HG03139 (cell line): ENCODE data around the gene MATK.
"Not testable (repeated sequence)": the region's sequence is repeated elsewhere in the genome, so short reads cannot be mapped to it uniquely, and the experiment has no call there.

ENCODE experiments used
- ATAC-seq: cut with Tn5 transposase; IDR thresholded peaks from one replicate; pipeline ENCODE4 v1.9.1; 2021; ENCODE audit not compliant: unreplicated experiment

The MATK gene

DNA sequence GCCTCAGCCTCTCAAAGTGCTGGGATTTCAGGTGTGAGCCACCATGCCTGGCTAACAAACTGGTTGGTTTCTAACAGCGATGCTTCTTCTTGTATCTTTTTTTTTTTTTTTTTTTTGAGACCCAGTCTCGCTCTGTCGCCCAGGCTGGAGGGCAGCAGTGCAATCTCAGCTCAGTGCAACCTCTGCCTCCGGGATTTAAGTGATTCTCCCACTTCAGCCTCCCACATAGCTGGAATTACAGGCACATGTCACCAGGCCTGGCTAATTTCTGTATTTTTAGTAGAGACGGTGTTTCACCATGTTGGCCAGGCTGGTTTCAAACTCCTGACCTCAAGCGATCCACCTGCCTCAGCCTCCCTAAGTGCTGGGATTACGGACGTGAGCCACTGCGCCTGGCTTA is 30.0 kb upstream of the MATK start:
- ATAC-seq: not testable (repeated sequence)

DNA sequence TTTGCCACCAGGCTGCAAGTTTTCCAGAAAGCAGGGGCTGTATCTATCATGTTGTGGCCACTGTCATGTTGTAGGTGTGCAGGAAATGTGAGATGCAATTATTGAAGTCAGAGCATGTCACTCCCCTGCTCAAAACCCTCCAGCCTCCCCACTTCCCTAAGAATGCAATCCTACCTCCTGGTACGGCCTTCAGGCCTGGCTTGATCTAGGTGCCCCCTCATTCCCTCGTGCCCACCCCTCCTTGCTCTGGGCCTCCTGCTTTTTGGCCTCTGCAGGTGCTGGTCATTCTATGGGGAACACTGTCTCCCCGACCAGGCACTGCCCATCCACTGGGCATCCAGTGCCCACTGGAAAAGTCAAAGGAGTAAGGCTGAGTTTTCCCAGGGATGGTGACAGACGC is 28.5 kb upstream of the MATK start:
- no peak for ATAC-seq

DNA sequence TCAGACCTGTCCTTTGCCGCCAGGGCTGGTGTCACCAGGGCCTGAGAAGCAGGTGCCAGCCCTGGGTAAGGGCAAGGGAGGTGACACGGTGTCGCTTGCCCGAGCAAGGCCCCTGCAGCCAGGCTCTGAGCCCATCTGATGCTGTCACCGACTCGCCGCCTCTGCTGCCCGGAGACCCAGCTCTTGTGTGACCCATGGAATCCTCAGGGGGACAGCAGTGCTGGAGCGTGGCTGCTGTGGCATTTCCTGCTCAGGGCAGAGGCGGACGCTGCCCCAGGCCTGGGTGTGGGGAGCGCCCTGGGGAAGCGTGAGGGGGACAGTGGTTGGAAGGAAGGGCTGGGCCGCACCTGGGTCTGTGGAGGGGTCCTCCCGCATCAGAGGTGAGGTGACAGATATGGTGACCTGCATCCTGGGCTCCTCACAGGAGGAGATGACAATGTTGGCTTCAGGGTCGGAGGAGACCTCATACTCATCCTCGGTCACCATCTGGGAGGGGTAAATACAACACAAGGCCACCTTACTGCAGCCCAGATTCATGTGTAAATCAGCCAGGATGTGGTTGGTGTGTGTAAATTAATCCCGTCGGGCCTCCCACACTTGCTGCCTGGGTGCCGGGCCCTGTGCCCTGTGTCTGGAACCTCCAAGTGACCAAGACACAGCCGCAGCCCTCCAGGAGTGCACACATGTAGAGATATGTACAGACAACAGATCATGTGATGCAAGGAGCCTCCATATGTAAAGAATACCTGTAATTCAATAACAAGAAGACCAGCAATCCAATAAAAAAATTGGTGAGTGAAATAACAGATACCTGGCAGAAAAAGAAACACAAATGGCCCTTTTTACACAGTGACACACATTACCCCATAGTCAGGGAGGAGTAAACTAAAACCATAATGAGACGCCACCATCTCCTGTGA is 27.6 kb upstream of the MATK start:
- ATAC-seq: no peak

DNA sequence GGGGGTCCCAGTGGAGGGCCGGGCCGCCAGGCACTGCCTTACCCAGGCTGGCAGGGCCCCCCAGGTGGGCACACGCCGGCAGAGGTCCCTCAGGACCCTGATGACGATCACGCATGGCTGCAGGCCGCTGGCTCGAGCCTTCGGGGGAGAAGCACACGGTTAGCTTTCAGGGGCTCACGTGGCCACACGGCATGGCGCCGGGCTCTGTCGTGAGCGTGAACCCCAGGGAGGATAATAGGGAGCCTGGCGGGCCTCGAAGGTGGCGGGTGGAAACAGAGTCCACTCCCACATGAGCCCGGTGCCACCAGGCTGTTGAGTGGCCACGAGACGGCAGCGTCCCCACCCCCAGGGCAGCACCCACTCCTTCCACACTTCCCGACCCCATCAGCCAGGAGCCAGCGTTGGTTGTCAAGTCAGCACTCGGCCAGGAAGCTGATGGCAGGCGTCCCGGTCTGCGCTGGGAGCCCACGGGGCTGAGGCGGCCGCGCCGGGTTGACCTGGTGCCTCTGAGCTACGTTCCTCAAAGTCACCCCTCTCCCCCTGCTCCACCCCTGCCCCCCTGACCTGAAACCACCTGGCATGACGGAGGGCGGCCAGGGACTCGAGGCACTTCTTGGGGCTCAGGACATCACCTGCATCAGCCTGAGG is 24.7 kb upstream of the MATK start:
- ATAC-seq: no peak

DNA sequence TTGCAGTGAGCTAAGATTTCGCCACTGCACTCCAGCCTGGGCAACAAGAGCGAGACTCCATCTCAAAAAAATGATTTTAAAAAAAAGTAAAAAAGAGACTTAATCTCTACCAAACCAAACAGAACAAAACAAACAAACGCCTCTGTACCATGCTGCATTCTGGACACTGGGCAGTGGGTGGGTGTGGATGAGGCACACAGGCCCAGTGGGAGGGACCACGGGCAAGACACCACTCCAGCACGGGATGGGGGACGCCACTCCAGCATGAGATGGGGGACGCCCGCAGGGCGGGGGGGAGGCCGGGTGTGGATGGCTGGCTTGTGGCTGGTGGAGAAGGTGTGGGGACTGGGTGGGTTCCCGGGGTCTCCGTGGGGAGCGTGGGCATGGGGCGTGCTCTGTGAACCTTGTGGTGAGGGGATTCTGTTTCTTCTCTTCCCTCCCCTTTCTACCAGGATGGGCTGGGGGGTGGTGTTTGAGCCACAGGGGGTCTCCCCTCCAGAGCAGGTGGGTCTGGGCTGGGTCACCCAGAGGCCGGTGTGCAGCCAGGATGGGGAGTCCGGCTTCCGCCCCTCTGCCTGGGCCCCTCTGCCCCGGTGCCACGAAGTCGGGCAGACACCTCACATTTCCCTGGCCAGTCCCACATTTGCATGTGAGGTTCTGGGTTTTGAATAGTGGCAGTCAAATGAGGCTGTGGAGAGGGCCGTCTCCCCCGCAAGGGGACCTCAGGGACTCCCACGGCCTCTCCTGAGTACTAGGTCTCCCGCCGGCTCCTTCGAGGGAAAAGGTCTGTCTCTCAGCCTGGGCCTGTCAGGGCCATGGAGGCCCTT is 23.9 kb upstream of the MATK start:
- no peak for ATAC-seq

DNA sequence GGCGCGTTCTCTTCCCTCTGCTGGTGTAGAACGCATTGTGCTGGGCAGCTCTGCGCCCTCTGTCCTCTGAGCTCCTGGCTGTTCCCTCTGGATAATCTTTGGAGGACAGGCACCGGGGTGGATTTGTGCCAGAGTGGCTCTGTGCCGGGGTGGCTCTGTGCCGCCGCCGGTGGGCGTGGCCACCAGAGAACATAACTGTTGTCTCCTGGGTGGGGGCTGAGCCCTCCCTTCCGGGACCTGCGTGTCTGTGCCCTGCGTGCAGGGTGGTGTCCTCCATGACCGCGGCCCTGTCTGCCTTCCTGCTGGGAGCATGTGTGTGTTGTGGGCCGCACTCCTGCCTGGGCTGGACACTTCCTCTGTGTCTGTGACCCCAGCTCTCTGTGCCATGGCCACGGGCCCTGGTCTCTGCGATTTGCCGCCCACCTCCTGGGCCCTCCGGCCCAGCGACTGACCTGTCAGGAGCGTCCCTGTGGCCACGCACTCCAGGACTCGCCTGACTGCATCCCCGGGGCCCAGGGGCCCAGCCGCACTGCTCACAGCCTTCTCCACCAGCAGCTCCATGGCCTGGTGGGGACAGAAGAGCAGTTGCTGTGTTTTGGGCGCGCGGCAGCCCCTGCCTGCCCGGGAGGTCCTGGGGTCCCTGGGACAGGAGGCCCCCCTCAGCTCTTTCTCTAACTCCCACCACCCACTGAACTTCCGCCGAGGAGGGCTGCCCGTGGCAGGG is 22.4 kb upstream of the MATK start:
- ATAC-seq: no peak

DNA sequence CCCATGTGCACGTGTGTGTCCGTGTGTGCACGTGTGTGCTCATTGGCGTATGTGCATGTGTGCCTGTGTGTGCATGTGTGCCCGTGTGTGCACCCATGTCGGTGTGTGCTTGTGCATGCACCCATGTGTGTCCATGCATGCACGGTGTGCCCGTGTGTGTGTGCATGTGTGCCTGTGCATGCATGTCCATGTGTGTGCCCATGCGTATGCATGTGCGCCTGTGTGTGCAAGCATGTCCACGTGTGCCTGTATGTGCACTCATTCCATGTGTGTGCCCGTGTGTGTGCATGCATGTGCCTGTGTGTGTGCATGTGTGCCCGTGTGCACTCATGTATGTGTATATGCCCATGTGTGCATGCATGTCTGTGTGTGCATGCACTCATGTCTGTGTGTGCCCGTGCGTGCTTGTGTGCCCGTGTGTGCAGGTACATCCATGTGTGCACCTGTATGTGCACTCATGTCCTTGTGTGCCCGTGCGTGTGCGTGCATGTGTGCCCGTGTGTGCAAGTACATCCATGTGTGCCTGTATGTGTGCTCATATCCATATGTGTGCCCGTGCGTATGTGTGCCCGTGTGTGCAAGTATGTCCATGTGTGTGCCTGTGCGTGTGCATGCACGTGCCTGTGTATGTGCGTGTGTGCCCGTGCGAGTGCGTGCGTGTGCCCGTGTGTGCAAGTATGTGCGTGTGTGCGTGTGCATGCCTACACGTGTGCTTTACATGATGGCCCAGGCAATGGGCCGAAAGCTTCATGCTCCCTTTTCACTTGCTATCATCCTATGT is 21.6 kb upstream of the MATK start:
- no peak for ATAC-seq

DNA sequence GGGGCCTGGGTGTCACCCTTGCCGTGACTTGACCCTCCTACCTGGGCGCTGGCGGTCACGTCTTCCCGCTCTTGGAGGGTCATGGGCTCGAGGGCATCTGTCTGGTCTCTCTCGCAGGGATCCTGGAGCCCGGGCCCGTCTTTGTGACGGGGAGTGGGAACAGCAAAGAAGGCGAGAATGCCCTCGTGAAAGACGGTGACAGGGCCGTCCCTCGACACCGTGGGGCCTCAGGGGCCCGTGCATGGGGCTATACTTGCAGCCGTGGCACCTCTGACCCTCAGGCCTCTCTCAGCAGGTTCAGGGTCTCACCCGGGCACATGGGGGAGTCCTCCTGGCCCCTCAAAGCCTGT is 20.9 kb upstream of the MATK start:
- no peak for ATAC-seq

DNA sequence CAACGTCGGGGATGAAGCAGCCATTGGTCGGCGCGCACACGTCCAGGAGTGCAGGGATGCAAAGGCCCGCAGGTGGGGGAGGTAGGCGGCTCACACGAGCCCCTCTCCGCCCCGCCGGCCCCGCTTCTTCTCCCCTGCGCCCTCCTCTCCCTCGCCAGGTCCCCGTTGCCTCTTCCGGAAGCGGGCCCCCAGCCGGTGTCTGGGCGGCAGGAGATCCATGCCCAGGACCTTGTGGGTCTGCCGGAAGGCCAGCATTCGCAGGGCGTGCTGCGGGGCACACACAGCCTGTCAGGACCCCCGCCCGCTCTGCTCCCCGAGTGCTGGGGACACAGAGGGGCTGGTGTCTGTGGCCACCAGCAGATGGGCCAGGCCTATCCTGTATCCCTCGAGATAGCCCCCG is 19.7 kb upstream of the MATK start:
- ATAC-seq: no peak

DNA sequence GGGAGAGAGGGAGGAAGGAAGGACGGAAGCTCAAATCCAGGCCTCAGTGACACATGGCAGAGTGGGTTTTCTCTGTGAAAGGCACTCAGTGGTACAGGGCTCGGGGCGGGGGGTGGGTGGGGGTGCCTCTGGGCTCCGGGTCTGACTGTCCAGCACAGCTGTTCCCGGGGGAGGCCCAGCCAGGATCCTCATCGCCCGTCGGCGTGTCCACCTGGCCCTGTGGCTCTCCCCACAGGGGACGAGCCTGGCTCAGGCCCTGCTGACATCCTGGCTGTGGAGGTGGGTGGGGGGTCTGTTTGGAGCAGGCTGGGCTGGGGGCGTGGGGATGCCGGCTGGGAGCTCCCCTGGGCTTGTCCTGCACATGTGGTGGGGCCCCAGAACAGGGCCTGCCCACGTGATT is 18.2 kb upstream of the MATK start:
- ATAC-seq: no peak

DNA sequence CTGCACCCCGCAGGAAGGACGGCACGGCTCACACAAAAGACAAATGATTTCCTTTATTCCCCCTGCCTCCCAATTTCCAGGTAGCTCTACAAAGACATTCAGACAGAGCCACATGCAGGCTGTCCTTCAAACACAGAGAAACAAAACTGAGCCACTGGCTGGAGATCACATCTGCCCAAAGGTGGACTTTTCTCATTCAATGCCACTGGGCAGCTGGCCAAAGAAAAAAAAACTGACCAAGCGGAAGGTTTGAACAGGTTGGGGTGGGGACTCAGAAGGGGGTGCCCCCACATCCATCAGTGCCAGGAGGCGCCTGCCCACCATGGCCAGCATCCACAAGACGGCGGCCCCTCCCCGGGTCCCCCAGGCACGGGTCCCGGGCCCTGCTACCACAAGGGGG is 17.8 kb upstream of the MATK start:
- ATAC-seq: no peak

DNA sequence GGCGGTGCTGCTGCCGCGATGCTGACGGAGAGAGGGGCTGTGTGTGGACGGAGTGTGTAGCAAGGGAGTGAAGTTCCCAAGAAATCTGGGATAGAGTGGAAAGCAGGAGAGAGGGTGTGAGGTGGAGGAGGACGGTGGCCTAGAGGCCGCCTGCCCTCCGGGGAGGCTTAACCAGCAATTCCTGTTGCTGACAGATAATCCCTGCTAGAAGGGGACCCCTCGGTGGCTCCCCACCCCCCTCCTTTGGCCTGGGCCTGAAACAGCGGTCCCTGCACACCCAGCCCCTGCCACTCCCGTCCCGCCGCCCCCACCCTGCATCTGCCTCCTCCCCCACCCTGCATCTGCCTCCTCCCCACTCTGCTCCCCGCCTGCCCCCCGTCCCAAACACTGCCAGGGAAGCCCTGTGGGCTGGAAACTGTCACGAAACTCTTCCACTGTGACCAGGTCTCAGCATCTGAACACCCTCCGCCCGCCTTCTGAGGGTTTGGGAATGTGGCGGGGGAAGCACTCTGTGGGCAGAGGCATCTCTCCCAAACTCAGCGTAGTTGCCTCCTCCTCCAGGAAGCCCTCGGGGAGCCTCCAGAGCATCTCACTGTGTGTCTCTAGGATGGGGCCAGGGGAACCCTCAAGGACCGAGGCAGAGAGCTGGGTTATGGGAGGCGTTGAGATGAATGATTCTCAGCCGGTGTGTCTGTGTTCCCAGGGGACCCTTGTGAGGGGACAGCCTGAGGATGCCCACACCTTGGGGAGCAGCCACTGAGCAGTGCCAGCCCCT is 17.1 kb upstream of the MATK start:
- no peak for ATAC-seq

DNA sequence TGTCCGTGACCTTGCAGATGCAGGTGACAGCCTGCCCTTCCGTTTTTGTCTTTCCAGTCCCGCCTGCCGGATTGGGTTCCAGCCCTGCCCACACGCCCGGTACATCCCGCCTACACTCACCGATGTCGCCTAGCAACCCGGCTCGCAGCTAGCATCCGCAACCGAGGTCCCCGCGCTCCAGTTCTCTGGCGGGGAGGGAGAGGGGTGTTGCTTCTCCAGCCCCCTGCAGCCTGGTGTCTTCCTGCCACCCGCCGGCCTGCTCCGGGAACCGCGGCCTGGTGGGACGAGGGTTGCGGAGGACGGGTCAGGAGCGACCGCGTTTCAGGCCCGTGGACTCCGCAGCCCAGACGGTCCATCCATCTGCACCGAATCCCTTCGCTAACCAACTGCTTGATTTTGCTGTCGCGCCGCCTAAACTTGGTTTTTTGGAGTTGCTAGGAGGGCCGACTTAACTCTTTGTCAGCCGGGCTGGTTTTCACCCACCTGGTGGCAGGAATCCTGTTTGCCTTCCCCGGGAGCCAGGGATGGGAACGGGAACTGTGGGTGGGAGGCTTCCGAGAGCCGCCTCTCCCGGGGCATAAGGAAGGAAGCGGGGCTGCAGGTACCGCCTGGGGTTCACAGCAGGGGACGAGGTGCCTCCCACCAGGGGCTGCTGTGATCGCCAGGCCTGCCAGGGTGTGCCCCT is 15.4 kb upstream of the MATK start:
- no peak for ATAC-seq

DNA sequence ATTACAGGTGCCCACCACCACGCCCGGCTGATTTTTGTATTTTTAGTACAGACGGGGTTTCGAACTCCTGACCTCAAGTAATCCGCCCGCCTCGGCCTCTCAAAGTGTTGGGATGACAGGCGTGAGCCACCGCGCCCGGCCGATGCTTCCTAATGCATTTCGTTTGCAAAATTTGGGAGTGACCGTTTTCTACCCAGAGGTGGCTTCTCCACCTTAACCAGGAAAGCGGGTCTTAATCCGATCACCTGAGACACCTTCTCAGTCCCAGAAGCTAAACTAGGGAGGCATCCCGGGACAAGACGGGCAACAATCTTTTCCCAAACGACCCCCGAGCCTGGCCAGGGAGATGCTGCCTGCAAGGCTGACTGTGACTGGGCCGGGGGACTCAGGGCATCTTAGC is 14.8 kb upstream of the MATK start:
- ATAC-seq: no peak

DNA sequence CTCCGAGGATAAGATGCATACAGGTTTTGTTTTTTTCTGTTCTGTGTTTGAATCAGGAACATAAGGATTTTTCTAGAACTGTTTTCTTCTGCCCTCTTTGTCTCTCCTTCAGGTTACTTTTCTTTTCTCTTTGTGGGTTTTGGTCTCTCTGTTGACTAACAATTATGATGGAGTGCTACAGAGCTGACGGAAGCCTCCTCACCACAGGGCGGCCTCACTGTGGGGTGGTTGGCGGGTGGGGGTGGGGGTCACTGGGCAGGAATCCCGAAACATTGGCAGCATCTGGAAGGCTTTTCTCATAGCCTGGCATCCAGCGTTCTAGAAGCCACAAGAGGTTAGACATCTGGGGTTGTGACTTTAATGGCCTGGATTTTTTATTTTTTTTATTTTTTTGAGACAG is 12.0 kb upstream of the MATK start:
- no peak for ATAC-seq

DNA sequence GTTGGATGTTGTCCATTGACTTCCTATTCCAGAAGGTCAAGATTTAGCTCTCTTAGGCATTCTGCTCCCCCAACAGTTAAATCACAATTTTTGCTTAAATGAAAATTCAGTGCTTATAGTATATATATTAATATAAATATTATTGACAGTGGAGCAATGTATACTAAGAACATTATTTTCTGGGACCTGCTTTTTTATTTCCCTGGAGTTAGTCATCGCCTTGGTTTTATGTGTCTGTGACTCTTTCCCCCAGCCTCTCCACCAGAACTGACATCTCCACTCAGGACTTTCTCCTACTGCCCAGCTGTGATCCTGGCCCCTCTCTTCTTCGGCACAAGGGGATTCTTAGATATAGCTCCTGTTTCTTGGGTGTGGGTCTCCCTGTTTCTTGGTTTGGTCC is 10.2 kb upstream of the MATK start:
- no peak for ATAC-seq

DNA sequence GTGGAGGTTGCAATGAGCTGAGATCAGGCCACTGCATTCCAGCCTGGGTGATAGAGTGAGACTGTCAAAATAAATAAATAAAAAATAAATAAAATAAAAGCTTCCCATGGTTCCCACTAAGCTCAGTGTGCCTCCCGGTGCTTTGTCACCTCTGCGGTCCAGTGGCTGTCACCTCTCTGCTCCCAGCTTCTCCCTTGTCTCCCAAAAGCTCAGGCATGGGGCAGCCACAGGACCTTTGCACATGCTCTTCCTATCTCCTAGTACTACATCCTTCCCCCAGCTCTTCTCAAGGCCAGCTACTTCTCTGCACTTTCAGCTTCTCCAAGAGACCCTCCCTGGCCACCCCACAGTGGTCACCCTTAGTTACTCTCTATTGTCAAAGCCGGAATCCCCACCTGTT is 7.6 kb upstream of the MATK start:
- no peak for ATAC-seq

DNA sequence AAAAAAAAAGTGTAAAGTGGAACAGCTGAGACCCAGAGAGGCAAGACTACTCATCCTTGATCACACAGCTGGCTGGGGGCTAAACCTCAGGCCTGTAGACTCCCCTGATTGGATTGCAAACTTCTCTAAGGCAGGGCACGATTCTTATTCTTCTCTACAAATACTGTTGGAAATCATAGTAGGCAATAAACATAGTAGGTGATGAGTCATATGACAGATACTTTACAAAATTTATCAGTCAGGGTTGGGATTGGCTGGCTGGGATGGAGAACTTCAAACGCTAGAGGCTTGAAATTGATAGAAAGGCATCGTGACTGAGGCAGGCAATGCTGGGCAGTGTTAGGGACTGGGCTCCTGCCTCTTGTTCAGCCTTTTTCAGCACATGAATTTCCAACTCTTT is 5.9 kb upstream of the MATK start:
- no peak for ATAC-seq

DNA sequence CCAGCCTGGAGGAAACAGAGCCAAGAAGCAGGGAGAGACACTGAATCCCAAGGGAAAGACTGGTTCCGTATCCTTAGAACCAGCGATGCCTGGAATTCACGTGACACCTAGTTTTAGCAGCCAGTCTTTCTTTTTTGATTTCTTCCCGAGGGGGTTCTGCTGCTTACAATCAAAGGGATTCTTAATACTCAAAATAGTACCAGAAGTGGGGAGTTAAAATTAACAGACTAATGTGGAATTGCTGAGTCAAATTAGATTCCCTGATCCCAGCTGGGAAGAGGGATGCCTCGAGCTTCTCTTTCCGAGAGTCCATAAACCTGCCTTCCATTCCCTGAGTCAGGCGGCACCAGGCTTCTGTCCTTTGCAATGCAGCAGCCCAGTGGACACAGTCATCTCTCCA is 4.8 kb upstream of the MATK start:
- ATAC-seq: no peak
